Activated CD4-positive, alpha-beta T cell treated with anti-CD3 and anti-CD28 coated beads for 4 hours (primary cell): Measurements from ENCODE around the gene TNIK.
"Not testable (repeated sequence)": the region's sequence is repeated elsewhere in the genome, so short reads cannot be mapped to it uniquely, and the experiment has no call there.

ENCODE experiments used
- DNase-seq, 2 donors: peaks; one replicate each; pipeline ENCODE4 v3.0.0-alpha.2; 2020

The TNIK gene

DNA sequence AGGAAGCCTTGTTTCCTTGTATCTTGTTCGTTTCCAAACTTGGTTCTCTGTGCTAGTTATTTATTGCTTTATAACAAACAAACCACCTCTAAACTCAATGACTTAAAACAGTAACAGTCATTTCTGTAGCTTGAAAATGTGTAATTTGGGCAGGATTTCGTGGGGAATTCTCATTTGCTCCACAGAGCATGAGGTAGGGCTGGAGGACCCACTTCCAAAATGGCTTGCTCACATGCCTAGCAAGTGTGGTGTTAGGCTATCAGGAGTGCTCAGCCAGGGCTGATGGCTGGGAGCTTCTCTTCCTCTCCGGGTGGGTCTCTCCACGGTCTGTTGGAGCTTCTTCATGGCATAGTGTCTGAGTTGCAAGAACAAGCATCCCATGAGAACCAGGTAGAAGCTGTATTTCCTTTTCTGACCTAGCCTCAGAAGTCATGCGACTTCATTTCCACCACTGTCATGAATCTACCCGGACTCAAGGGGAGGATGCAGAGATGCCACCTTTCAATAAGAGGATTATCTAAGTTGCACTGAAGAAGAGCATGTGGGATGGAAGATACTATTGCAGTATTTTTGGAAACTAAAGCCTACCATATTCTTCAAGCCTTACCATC lies 8.2 kb upstream of the TNIK start:
- DNase-seq, result no peak

DNA sequence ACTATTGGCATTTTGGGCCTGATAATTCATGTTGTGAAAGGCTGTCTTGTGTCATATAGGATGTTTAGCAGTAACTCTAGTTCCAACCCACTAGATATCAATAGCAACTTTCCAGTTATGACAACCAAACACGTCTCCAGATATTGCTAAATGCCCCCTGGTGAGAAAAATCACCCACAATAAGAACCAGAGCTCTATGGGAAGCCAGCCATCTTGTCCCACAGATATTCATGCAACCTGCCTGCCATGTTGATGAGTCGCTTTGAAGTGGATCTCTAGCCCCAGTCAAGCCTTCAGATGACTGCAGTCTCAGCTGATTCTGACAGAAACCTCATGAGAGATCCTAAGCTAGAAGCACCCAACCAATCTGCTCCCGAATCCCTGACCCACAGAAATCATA lies 5.6 kb upstream of the TNIK start:
- no peak for DNase-seq

- DNase-seq, result no peak
Observed at GRCh38 chr3:171464462-171464861, 4.3 kb upstream of the TNIK start.

GRCh38 chr3:171462224-171462623 lies 2.0 kb upstream of the TNIK start:
- DNase-seq, result peak; percentile 32 to 39

DNA sequence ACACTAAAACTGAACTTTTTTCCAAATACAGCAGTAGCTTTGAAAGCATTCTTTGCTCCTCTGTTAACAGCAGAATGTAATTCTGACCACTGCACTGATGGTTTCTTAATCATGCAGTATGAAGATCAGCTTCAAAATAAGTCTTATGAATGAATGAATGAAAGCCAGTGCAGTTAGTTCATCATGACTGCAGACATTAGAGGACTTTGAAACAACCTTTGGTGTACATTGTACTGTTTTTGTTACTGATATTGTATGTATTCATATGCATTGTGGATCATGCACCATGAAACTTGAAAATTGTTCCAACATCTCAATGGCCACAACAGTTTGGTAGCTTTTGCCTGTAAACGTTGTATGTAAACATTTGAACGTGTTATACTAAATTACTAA lies 1.3 kb upstream of the TNIK start:
- DNase-seq, result no peak

GRCh38 chr3:171460725-171461524 lies 720 bp upstream of the TNIK start:
- peak; percentile 33 to 42 for DNase-seq

DNA sequence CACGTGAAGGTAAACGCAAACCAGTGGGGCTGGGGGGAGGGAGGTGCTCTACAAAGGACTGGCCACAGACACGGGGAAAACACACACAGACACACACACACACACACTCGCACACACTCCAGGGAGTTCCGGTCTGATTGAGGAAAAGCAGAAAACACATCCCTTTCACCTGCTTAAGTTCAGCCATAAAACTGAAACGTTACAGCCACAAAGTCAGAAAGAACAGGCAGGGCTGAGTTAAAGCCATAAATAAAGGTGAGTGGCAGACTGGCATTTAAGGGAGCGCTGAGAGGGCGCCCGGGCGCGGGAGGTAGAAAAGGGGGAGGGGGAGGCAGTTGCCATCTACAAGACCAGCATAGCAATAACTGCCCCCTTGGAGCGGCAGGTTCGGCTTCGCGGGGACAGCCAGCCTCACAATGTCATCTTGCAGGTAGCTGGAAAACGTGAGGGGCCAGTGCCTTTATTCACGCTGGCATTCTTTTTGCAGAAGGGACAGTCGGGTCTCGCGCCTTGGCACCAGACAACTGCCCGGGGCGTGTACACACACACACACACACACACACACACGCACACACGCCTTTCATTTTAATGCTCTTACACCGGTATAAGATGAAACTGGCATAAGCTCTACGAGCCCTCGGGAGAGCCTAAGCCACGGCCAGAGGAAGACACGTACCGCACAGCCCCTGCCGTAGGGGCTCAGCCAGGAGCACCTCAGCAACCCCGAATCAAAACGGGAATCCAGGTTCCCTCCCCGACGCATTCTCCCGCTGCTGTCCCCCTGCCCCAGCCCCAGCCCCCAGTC lies 866 bp downstream of the TNIK start:
- peak; percentile 46 to 48 for DNase-seq

GRCh38 chr3:171458864-171459136 lies 1.4 kb downstream of the TNIK start:
- no peak for DNase-seq

DNA sequence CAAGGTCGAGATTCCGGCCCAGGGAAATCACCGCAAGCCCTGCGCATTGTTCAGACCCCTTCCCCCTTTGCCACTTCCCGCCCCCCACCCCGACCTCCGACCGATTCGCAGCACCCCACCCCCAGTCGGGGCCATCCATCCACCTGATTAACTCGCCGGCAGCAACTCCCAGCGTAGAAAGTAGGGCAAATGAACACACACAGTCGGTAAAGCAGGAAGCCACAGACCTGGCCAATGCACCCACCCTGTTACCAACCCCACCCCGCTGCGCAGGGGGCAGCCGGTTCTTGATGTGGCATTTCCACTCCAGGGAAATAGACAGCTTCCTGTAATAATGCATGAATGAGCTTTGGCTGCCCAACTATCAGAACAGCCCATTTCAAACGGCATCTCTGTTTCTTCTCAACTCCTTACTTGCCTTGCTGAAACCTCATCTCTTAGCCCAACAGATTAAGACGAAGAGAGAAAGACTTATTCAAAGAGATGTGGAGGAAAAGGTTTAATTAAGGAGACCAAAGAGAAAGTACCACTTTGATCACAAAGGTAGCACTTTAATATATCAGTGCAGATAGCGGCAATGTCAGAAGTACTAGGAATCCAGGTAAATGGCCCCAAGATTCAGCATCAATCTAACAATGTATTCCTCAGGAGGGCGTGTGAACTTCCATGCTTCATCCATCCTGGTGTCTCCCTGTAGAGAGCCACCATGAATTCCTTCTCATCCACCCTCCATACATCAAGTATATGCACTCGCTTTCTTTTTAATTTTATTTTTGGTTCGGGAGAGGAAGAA lies 1.9 kb downstream of the TNIK start:
- peak; percentile 28 to 39 for DNase-seq

- DNase-seq, result peak in 1 of 2 donors; percentile 4
Observed at GRCh38 chr3:171457607-171458061, 2.6 kb downstream of the TNIK start.

GRCh38 chr3:171456765-171457606 lies 3.2 kb downstream of the TNIK start:
- no peak for DNase-seq

DNA sequence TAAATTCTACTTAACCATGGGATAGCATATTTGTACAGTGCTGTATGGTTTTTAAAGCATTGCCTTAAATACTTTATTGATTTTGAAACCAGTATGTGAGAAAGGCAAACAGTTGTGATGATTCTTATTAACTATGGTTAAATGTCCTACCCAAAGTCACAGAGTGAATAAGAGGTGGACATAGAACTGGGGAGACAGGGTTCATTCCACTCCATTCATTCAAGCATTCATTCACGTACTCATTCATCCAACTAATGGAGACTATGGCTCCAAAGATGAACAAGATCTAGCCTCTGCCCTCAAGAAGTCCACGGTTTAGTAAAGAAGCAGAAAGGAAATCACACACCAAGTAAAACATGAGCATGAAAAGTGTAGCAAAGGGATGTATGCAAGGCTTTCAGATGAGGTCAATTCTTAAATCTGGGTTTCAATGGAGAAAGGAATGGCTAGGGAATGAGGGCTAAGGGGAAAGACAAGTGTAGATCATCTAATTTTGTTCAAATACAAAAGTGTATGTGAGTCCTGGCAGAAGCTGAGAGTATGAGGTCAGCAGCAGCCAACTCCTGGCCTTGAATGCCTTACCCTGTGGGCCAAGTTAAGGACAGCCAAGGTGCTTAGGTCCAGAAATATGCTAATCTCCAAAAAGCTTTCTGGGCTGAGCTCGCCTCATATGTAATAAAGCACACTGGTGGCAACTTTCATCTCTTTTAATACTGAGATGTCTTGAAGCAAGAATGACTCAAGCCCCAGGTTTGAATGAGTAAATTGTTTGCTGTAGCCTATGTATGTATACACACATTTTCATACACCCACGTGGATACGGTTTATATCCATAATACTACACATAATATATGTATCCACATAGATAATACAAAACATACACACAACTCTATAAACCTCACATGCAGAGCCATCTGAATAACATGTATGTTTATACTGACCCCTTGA lies 4.3 kb downstream of the TNIK start:
- no peak for DNase-seq

GRCh38 chr3:171454041-171454440 lies 6.2 kb downstream of the TNIK start:
- no peak for DNase-seq

- DNase-seq, result no peak
Observed at GRCh38 chr3:171453180-171453886, 6.9 kb downstream of the TNIK start.

GRCh38 chr3:171452328-171452727 lies 7.9 kb downstream of the TNIK start:
- DNase-seq, result no peak

- DNase-seq, result no peak
Observed at GRCh38 chr3:171451915-171452314, 8.3 kb downstream of the TNIK start.

DNA sequence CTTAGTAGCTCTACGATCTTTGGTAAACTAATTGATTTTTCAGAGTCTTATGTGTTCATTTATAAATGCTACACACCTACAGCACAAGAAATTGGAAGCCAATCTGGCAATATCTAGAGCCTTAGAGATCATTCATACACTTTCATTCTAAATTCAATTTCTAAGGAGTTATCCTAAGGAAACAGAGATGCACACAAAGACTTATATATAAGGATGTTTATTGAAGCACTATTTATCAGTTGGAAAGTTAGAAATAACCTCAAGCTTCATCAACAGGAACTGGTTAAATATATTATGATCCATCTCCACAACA lies 12.7 kb downstream of the TNIK start:
- DNase-seq, result not testable (repeated sequence)

DNA sequence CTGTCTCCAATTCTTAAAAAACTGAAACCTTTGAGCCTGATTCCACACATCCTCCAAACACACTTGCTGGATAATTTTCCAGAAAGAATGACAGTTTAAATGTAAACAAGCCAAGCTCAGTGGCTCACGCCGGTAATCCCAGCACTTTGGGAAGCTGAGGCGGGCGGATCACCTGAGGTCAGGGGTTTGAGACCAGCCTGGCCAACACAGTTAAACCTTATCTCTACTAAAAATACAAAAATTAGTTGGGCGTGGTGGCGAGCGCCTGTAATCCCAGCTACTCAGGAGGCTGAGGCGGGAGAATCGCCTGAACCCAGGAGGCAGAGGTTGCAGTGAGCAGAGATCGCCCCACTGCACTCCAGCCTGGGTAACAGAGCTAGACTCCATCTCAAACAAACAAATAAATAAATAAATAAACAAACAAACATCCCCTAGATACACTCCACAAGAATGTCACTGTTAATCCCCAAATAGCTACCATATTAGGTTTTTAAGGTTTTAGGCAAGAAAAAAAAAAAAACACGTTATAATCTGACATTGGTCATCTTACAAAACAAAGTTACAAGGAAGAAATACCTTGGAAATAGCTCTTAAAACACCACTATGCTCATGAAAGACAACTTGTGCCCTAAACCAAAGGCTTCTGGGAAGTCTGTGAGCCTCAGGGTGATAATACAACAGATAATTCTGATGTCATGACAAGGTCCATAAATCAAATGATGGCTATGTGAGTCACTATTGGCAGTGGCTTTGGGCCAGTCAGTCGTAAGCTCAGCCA lies 13.2 kb downstream of the TNIK start:
- no peak for DNase-seq

DNA sequence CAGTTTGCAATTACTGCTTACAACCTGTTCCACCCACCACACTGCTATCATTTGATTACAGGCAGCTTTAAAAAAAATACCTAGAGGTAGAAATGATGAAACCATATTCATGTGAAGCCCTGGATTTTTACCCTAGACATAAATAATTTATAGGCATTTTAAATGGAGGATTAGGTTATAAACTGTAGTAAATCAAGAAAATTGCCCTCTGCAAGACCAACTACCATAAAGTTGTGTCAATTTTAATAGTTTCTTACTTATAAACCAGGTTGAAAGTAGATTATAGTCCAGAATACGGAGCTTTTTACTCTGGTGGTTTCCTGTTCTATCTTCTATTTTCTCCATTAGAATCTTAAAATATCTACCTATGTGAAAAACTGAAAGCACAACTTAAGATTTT lies 13.9 kb downstream of the TNIK start:
- no peak for DNase-seq
